SK-N-SH (cell line): Measurements from ENCODE around the gene ASXL3. TPM values are rescaled to one million over a fixed set of nuclear protein-coding genes. Genes with fewer than 3 reads are reported as not detected.

Experiments used
- CTCF ChIA-PET: fragments of 300-600, 350-600 bp; formaldehyde crosslinking; extraction: SDS; loops from one replicate; lab custom pipeline; 2021; lab: Yijun Ruan, JAX
- POLR2A ChIA-PET: fragments of 350-600 bp; sonication (Branson Sonifier 250); formaldehyde crosslinking; extraction: SDS; loops from one replicate; lab custom pipeline; 2020; ENCODE audit warnings: antibody characterized with exemption, inconsistent platforms; lab: Yijun Ruan, JAX
- DNase-seq: peaks from one replicate; pipeline ENCODE4 v3.0.0; 2012
- H2AFZ ChIP-seq: fragments of 200-600 bp; sonication (generic); 2 replicates; pipeline ENCODE4 v1.8.1; 2016; ENCODE audit warnings: antibody characterized with exemption, mild to moderate bottlenecking, low read depth
- H3F3A ChIP-seq: fragments of 200-600 bp; sonication (generic); replicated peaks from 2 replicates; pipeline ENCODE3; 2016; ENCODE audit warnings: antibody characterized with exemption, mild to moderate bottlenecking; ENCODE audit not compliant: insufficient read depth
- H3K27ac ChIP-seq, 2 experiments: fragments of 200-500 bp in 1 of 2; fragments of 200-600 bp in 1 of 2; sonication (Bioruptor generic) in 1 of 2; sonication (generic), shearing (Covaris generic) in 1 of 2; 2 replicates each; pipeline versions ENCODE4 v1.5.1 to v1.6.1; 2014 to 2016; ENCODE audit warnings: low read depth in 2 of 2, inconsistent platforms in 1 of 2, low read length in 1 of 2, mild to moderate bottlenecking in 1 of 2, mixed read lengths in 1 of 2
- H3K27me3 ChIP-seq: fragments of 200-600 bp; sonication (generic), shearing (Covaris generic); 2 replicates; pipeline ENCODE4 v1.6.1; 2016; ENCODE audit warnings: mixed run types; ENCODE audit not compliant: insufficient read depth
- H3K36me3 ChIP-seq, 2 experiments: fragments of 200-500 bp in 1 of 2; fragments of 200-600 bp in 1 of 2; sonication (Bioruptor generic) in 1 of 2; sonication (generic) in 1 of 2; replicated peaks in 1 of 2; 2 replicates each; pipeline versions ENCODE3 to v1.5.1; 2014 to 2016; ENCODE audit warnings: low read length in 1 of 2, mild to moderate bottlenecking in 1 of 2; ENCODE audit not compliant: insufficient read depth in 2 of 2, control insufficient read depth in 1 of 2
- H3K4me1 ChIP-seq, 2 experiments: fragments of 200-500 bp in 1 of 2; fragments of 200-600 bp in 1 of 2; sonication (Bioruptor generic) in 1 of 2; sonication (generic), shearing (Covaris generic) in 1 of 2; 2 replicates each; pipeline versions ENCODE4 v1.5.1 to v1.6.1; 2014 to 2016; ENCODE audit warnings: low read depth in 1 of 2, low read length in 1 of 2, mixed run types in 1 of 2; ENCODE audit not compliant: insufficient read depth in 2 of 2, control insufficient read depth in 1 of 2
- H3K4me2 ChIP-seq: fragments of 200-600 bp; sonication (generic), shearing (Covaris generic); 2 replicates; pipeline ENCODE4 v1.6.1; 2017; ENCODE audit warnings: mixed run types
- H3K4me3 ChIP-seq, 2 experiments: fragments of 200-500 bp in 1 of 2; fragments of 200-600 bp in 1 of 2; sonication (Bioruptor generic) in 1 of 2; sonication (generic), shearing (Covaris generic) in 1 of 2; 2 replicates each; pipeline versions ENCODE4 v1.5.1 to v1.8.1; 2014 to 2016; ENCODE audit warnings: low read depth in 2 of 2, inconsistent platforms in 1 of 2, low read length in 1 of 2, mild to moderate bottlenecking in 1 of 2, mixed read lengths in 1 of 2, moderate library complexity in 1 of 2
- H3K79me2 ChIP-seq: fragments of 200-600 bp; sonication (generic); 2 replicates; pipeline ENCODE4 v1.8.1; 2017; ENCODE audit warnings: mild to moderate bottlenecking; ENCODE audit not compliant: insufficient read depth
- H3K9ac ChIP-seq: fragments of 200-600 bp; sonication (generic); 2 replicates; pipeline ENCODE4 v1.6.1; 2017; ENCODE audit warnings: mixed run types
- H3K9me2 ChIP-seq: fragments of 200-600 bp; sonication (generic); 2 replicates; pipeline ENCODE4 v1.6.1; 2017; ENCODE audit warnings: mixed run types
- H3K9me3 ChIP-seq: fragments of 200-600 bp; sonication (generic); 2 replicates; pipeline ENCODE4 v1.6.1; 2017; ENCODE audit warnings: mixed run types, mild to moderate bottlenecking, moderate library complexity
- H4K20me1 ChIP-seq: fragments of 200-600 bp; sonication (generic); 2 replicates; pipeline ENCODE4 v1.6.1; 2017; ENCODE audit warnings: mild to moderate bottlenecking, mixed run types; ENCODE audit not compliant: insufficient read depth
- CHD2 ChIP-seq: fragments of 150-350 bp; IDR thresholded peaks from 2 replicates; pipeline ENCODE4 v1.6.1; 2018; ENCODE audit warnings: low read length; ENCODE audit not compliant: partially characterized antibody
- FOXM1 ChIP-seq: IDR thresholded peaks from 2 replicates; pipeline ENCODE4 v1.4.0; 2012; ENCODE audit warnings: low read depth, mild to moderate bottlenecking
- GATA2 ChIP-seq: sonication (generic); formaldehyde crosslinking; IDR thresholded peaks from 2 replicates; pipeline ENCODE4 v1.5.0; 2020; ENCODE audit warnings: mild to moderate bottlenecking, missing genetic modification reagents
- JUND ChIP-seq: IDR thresholded peaks from 2 replicates; pipeline ENCODE4 v1.4.0; 2012
- POLR2AphosphoS5 ChIP-seq: IDR thresholded peaks from 2 replicates; pipeline ENCODE4 v1.6.1; 2012; ENCODE audit warnings: low read depth, low read length
- RCOR1 ChIP-seq: fragments of 150-350 bp; IDR thresholded peaks from 2 replicates; pipeline ENCODE4 v1.6.1; 2017; ENCODE audit warnings: antibody characterized with exemption, low read length
- TCF12 ChIP-seq: IDR thresholded peaks from 2 replicates; pipeline ENCODE4 v1.4.0; 2012
- WGBS: methylation state at CpG from one replicate; pipeline ENCODE4 v1.1.6; 2017; ENCODE audit warnings: low lambda C conversion rate; 5-methylcytosine and 5-hydroxymethylcytosine counted together
- polyA plus RNA-seq, 3 experiments: library from polyadenylated mRNA; depleted of rRNA; stranded (reverse); fragments of >200 nt; gene quantifications; 2 replicates each; pipeline ENCODE4 v1.2.3, GENCODE V29; 2012
- TF ChIP-seq, protein P1 (sequence below): IDR thresholded peaks from 2 replicates; pipeline ENCODE4; 2012
- TF ChIP-seq, protein P2 (sequence below): fragments of 150-350 bp; IDR thresholded peaks from 2 replicates; pipeline ENCODE4 v1.6.1; 2017; ENCODE audit warnings: antibody characterized with exemption, low read length, low read depth, borderline replicate concordance

The ASXL3 gene
- polyA plus RNA-seq, 1 of the 3 experiments (the other 2 are of a cell fraction), result not detected

DNA sequence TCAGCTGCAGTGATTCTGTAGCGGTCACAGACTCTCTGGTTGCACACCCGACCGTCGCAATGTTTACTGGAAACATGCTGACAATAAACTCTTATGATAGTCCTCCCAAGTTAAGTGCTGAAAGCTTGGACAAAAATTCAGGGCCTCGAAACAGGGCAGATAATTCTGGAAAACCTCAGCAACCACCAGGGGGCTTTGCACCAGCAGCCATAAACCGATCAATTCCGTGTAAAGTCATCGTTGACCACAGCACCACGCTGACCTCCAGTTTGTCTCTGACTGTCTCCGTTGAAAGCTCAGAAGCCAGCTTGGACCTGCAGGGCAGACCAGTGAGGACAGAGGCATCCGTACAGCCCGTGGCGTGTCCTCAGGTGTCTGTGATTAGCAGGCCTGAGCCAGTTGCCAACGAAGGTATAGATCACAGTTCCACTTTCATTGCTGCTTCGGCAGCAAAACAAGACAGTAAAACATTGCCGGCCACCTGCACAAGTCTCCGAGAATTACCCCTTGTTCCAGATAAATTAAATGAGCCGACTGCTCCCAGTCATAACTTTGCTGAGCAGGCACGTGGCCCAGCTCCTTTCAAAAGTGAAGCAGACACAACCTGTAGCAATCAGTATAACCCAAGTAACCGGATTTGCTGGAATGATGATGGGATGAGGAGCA lies 166.1 kb downstream of the ASXL3 start:
- Histone ChIP-seq H3K79me2 (no peaks in the 10 kb centered on the region), H3K9me3 (no peaks in the 10 kb centered on the region), H3K36me3 (no peaks in the 10 kb centered on the region), H3K4me3 (no peak overlapping the region), H3K27me3 (no peaks in the 10 kb centered on the region), H3K9ac (no peak overlapping the region), H2AFZ (no peak overlapping the region), H3K4me2 (no peak overlapping the region), H4K20me1 (no peaks in the 10 kb centered on the region), H3K4me1 (no peaks in the 10 kb centered on the region; a peak in 2 of 4 replicates), H3K9me2 (no peaks in the 10 kb centered on the region), H3F3A (no peaks in the 10 kb centered on the region), H3K27ac (no peak overlapping the region)
- TF ChIP-seq TCF12, result no peak
- TF ChIP-seq, protein P1, sequence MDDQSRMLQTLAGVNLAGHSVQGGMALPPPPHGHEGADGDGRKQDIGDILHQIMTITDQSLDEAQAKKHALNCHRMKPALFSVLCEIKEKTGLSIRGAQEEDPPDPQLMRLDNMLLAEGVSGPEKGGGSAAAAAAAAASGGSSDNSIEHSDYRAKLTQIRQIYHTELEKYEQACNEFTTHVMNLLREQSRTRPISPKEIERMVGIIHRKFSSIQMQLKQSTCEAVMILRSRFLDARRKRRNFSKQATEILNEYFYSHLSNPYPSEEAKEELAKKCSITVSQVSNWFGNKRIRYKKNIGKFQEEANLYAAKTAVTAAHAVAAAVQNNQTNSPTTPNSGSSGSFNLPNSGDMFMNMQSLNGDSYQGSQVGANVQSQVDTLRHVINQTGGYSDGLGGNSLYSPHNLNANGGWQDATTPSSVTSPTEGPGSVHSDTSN, result no peak
- TF ChIP-seq, protein P2, sequence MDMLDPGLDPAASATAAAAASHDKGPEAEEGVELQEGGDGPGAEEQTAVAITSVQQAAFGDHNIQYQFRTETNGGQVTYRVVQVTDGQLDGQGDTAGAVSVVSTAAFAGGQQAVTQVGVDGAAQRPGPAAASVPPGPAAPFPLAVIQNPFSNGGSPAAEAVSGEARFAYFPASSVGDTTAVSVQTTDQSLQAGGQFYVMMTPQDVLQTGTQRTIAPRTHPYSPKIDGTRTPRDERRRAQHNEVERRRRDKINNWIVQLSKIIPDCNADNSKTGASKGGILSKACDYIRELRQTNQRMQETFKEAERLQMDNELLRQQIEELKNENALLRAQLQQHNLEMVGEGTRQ, result no peak
- TF ChIP-seq FOXM1, result no peak
- ChIA-PET POLR2A (no interaction called here), CTCF (interaction anchor here (1.3 to 2.1 kb wide), 3 partner anchors 9 to 17 kb away, joined by 4 to 12 read pairs (median 6); no protein-coding TSS in a partner anchor)
- WGBS, result 54% methylated on average over 12 of the region's 20 CpGs
- no peak for DNase-seq

DNA sequence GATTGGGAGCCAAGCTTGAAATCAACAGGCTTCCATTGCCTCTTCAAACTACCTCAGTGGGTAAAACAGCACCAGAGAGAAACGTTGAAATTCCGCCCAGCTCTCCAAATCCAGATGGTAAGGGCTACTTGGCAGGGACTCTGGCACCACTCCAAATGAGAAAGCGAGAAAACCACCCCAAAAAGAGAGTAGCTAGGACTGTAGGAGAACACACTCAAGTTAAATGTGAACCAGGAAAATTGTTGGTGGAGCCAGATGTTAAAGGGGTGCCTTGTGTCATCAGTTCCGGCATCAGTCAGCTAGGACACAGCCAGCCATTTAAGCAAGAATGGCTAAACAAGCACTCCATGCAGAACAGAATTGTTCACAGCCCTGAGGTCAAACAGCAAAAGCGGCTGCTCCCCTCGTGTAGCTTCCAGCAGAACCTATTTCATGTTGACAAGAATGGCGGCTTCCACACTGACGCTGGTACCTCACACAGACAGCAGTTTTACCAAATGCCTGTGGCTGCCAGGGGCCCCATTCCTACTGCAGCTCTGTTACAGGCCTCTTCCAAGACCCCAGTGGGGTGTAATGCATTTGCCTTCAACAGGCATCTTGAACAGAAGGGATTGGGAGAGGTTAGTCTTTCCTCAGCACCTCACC lies 167.3 kb downstream of the ASXL3 start:
- H3K36me3 ChIP-seq, result no peaks in the 10 kb centered on the region
- H3K9ac ChIP-seq, result no peak overlapping the region
- POLR2A ChIA-PET, result no interaction called here
- H3K4me3 ChIP-seq, result no peak overlapping the region
- WGBS, result 61% methylated on average over 8 of the region's 8 CpGs
- H3K27me3 ChIP-seq, result no peaks in the 10 kb centered on the region
- H4K20me1 ChIP-seq, result no peaks in the 10 kb centered on the region
- H3K9me3 ChIP-seq, result no peaks in the 10 kb centered on the region
- no peaks in the 10 kb centered on the region for H3K9me2 ChIP-seq
- no peaks in the 10 kb centered on the region for H3K79me2 ChIP-seq
- CTCF ChIA-PET, result interaction anchor here (0.9 to 2.1 kb wide), 5 partner anchors 8 to 513 kb away, joined by 3 to 12 read pairs (median 4); no protein-coding TSS in a partner anchor
- H3K4me2 ChIP-seq, result no peak overlapping the region
- TF ChIP-seq GATA2 (CRISPR knock-in tag), result no peak
- TF ChIP-seq RCOR1, result no peak
- TF ChIP-seq JUND, result no peak
- TF ChIP-seq POLR2AphosphoS5, result no peak
- no peak for TF ChIP-seq TCF12
- no peak for TF ChIP-seq CHD2
- H2AFZ ChIP-seq, result no peak overlapping the region
- no peak overlapping the region for H3K27ac ChIP-seq
- no peaks in the 10 kb centered on the region; a peak in 2 of 4 replicates for H3K4me1 ChIP-seq
- H3F3A ChIP-seq, result no peaks in the 10 kb centered on the region
- no peak for DNase-seq
